SJCRH30 (cell line): ENCODE data around the gene APOC1. TPM values are rescaled to one million over a fixed set of nuclear protein-coding genes. Genes with fewer than 3 reads are reported as not detected.
"Not testable (repeated sequence)": the region's sequence is repeated elsewhere in the genome, so short reads cannot be mapped to it uniquely, and the experiment has no call there.

Experiments
- DNase-seq, 2 experiments: peaks; one replicate each; pipeline ENCODE4 v3.0.0-alpha.2; 2015 to 2020
- H3K27ac ChIP-seq: fragments of 250-450 bp; sonication (Bioruptor Pico); 2 replicates; pipeline ENCODE4 v1.5.1; 2020; ENCODE audit warnings: mild to moderate bottlenecking, moderate library complexity
- H3K27me3 ChIP-seq: fragments of 250-450 bp; sonication (Bioruptor Pico); 2 replicates; pipeline ENCODE4 v1.5.1; 2020; ENCODE audit warnings: mild to moderate bottlenecking, moderate library complexity
- H3K36me3 ChIP-seq: fragments of 250-450 bp; sonication (Bioruptor Pico); 2 replicates; pipeline ENCODE4 v1.5.1; 2020; ENCODE audit warnings: mild to moderate bottlenecking, moderate library complexity
- H3K4me1 ChIP-seq: fragments of 250-450 bp; sonication (Bioruptor Pico); 2 replicates; pipeline ENCODE4 v1.5.1; 2020; ENCODE audit warnings: mild to moderate bottlenecking, moderate library complexity
- H3K4me3 ChIP-seq: fragments of 250-450 bp; sonication (Bioruptor Pico); 2 replicates; pipeline ENCODE4 v1.5.1; 2020; ENCODE audit warnings: mild to moderate bottlenecking, moderate library complexity
- H3K9me3 ChIP-seq: fragments of 250-450 bp; sonication (Bioruptor Pico); replicated peaks from 2 replicates; pipeline ENCODE4 v1.5.1; 2020; ENCODE audit warnings: mild to moderate bottlenecking, moderate library complexity
- total RNA-seq: library from RNA; depleted of rRNA; stranded (reverse); fragments of >200 nt; shearing (Covaris generic); gene quantifications from 2 replicates; pipeline ENCODE4 v1.2.3, GENCODE V29; 2014; rRNA removed

APOC1 gene
- 18.3 and 22.9 TPM in 2 replicates for total RNA-seq

DNA sequence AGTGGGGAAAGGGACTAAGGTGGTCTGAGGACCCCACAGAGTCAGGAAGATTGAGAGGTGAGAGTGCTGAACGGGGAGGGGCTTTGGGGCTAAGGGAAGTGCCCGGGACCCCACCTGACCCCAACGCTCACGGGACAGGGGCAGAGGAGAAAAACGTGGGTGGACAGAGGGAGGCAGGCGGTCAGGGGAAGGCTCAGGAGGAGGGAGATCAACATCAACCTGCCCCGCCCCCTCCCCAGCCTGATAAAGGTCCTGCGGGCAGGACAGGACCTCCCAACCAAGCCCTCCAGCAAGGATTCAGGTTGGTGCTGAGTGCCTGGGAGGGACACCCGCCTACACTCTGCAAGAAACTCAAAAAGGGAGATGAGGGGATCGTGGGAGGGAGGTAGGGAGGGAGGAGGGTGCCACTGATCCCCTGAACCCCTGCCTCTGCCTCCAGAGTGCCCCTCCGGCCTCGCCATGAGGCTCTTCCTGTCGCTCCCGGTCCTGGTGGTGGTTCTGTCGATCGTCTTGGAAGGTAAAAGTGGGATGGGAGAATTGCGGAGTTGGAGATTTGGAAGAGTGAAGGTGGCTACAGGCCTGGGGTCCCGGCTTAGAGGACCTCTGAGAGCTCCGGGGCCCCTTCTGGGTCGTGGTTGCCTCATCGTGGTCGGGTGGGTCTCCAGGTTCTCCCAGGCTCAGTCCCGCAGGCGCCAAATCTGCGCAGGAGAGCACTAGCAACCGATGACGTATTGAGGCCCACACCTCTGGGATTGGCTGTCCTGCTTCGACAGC lies at the start of gene APOC1:
APOC1 (plus strand) TSS at position 176 of the 774 bp plus-strand sequence; CDS start at position 460, 284 bp downstream.
- H3K27me3 ChIP-seq, H3K36me3 ChIP-seq, H3K9me3 ChIP-seq: not testable (repeated sequence)
- peak within 1 kb of the TSS; percentile 12 for H3K27ac ChIP-seq
- DNase-seq: peak; percentile 78 to 88
- peaks cover 16% of the 10 kb centered on the region for H3K4me1 ChIP-seq
- peak within 1 kb of the TSS; percentile 57 for H3K4me3 ChIP-seq

DNA sequence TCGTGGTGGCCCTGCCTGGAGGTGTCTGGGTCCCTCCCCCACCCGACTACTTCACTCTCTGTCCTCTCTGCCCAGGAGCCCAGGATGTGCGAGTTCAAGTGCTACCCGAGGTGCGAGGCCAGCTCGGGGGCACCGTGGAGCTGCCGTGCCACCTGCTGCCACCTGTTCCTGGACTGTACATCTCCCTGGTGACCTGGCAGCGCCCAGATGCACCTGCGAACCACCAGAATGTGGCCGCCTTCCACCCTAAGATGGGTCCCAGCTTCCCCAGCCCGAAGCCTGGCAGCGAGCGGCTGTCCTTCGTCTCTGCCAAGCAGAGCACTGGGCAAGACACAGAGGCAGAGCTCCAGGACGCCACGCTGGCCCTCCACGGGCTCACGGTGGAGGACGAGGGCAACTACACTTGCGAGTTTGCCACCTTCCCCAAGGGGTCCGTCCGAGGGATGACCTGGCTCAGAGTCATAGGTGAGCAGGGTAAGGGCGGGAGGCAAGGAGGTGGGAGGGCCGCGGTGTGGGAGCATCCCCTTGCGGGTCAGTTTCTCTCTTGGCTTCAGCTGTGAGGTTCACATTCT lies 49.1 kb upstream of the APOC1 start:
- no peaks in the 10 kb centered on the region for H3K4me1 ChIP-seq

DNA sequence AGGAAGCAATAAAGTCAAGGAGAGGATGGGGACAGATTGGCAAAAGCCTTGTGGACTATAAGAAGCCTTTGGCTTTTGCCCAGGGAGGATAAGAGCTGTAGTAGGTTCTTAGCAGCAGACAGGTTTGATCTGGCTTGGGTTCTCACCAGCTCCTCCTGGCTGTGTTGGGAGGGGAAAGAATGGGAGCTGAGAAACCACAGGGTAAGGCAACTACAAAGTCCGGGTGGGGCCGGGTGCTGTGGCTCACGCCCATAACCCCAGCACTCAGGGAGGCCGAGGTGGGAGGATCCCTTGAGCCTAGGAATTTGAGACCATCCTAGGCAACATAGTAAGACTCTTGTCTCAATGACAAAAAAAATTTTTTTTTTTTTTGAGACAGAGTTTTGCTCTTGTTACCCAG lies 47.7 kb upstream of the APOC1 start:
- no peak overlapping the region for H3K4me3 ChIP-seq
- H3K9me3 ChIP-seq: no peaks in the 10 kb centered on the region
- no peak for DNase-seq
- no peak overlapping the region for H3K27ac ChIP-seq
- no peaks in the 10 kb centered on the region for H3K4me1 ChIP-seq
- no peaks in the 10 kb centered on the region for H3K27me3 ChIP-seq
- peaks cover 28% of the 10 kb centered on the region for H3K36me3 ChIP-seq

More for the DNA sequence above, 49.1 kb upstream of the APOC1 start:
- Histone ChIP-seq H3K36me3 (peaks cover 22% of the 10 kb centered on the region), H3K27me3 (no peaks in the 10 kb centered on the region), H3K9me3 (no peaks in the 10 kb centered on the region), H3K27ac (no peak overlapping the region), H3K4me3 (no peak overlapping the region)
- no peak for DNase-seq

DNA sequence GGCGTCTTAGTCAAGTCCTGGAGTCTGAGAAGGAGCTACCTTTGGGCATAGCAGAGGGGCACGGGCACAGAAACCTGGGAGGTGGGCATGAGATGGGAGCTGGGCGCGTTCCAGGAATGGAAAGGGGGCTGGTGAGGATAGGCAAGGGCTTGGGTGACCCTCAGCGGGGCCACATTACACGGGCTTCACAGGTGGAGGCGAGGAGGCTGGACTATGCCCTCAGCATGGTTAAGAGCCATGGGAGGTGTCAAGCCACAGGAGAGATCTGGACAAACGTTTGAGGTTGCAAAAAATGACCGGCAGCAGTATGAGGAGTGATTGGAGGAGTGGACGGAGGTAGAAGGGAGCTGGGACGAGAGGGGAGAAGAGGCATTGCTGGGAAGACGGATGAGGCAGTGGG lies 46.8 kb upstream of the APOC1 start:
- DNase-seq: no peak
- H3K27ac ChIP-seq: no peak overlapping the region
- no peaks in the 10 kb centered on the region for H3K27me3 ChIP-seq
- H3K4me1 ChIP-seq: no peaks in the 10 kb centered on the region
- H3K9me3 ChIP-seq: no peaks in the 10 kb centered on the region
- no peak overlapping the region for H3K4me3 ChIP-seq
- H3K36me3 ChIP-seq: peaks cover 32% of the 10 kb centered on the region

DNA sequence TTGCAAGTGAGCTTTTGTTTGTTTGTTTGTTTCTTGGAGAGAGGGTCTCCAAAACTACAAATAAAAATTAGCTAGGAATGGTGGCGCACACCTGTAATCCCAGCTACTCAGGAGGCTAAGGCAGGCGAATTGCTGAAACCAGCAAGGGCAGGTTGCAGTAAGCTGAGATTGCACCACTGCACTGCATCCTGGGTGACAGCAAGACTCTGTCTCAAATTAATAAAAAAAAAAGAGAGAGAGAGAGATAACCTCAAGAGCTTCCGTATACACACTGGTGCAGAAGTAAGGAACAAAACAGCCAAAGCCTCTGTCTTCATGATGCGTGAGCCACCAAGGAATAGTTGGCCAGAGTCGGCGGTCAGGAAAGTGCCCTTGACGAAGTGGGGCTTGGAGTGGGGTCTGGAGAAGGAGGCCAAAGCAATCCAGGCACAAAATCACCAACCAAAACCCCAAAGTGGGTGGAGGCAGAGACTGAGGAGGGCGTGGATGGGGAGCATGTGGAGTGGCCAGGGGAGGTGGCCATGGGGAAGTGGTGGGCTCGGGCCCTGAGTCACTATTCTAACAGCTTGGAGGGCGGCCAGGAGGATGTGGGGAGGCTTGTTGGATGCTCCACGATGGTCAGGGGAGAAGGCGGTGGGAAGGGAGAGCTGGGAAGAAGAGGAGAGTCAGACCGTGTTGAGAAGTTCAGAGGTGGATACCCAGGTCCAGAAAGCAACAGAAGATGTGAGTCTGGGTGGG lies 44.5 kb upstream of the APOC1 start:
- peak; percentile 39 to 46 for DNase-seq
- peaks cover 52% of the 10 kb centered on the region for H3K36me3 ChIP-seq
- no peak overlapping the region for H3K4me3 ChIP-seq
- no peak overlapping the region for H3K27ac ChIP-seq
- no peaks in the 10 kb centered on the region for H3K9me3 ChIP-seq
- H3K27me3 ChIP-seq: no peaks in the 10 kb centered on the region
- peaks cover 8% of the 10 kb centered on the region for H3K4me1 ChIP-seq

DNA sequence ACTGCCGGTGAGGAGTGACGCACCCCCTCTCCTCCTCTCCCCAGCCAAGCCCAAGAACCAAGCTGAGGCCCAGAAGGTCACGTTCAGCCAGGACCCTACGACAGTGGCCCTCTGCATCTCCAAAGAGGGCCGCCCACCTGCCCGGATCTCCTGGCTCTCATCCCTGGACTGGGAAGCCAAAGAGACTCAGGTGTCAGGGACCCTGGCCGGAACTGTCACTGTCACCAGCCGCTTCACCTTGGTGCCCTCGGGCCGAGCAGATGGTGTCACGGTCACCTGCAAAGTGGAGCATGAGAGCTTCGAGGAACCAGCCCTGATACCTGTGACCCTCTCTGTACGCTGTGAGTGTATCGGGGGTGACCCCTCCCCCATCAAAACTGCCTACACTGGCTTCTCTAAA lies 42.6 kb upstream of the APOC1 start:
- Histone ChIP-seq H3K4me1 (peaks cover 25% of the 10 kb centered on the region), H3K36me3 (peaks cover 49% of the 10 kb centered on the region)
- no peak for DNase-seq

DNA sequence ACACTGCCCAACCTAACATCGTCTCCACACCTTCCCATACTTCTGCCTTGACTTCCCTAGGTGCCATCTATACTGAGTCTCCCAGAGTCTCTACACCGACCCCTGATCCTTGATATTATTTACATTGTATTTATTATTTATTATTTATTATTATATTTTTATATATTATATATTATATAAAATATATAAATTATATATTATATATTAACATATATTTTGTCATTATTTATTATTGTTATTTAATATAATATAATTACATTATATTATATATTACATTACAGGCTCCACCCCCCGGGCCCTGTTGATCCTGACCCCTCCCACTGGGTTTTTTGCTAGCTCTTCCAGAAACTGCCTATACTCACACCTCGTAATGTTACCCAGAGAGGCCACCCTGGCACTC lies 41.7 kb upstream of the APOC1 start:
- peaks cover 33% of the 10 kb centered on the region for H3K4me1 ChIP-seq
- no peaks in the 10 kb centered on the region for H3K27me3 ChIP-seq
- H3K9me3 ChIP-seq: no peaks in the 10 kb centered on the region
- peaks cover 45% of the 10 kb centered on the region for H3K36me3 ChIP-seq
- no peak overlapping the region for H3K4me3 ChIP-seq
- no peak for DNase-seq
- H3K27ac ChIP-seq: no peak overlapping the region

More for the DNA sequence above, 42.6 kb upstream of the APOC1 start:
- H3K4me3 ChIP-seq: no peak overlapping the region
- no peaks in the 10 kb centered on the region for H3K27me3 ChIP-seq
- no peaks in the 10 kb centered on the region for H3K9me3 ChIP-seq
- H3K27ac ChIP-seq: no peak overlapping the region

DNA sequence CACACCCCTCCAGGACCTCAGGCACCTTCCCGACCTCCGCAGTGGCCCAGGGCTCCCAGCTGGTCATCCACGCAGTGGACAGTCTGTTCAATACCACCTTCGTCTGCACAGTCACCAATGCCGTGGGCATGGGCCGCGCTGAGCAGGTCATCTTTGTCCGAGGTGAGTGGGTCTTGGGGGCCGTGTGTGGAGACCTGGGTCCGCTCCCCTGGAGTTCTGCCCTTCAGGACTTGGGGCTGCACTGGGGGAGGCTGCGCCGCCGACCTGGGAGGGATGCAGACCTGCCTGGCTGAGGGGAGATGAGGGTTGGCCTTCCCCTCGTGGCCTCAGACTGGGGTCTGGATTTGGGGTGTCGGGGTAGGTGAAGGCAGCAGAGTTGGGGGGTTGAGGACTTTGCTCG lies 40.1 kb upstream of the APOC1 start:
- H3K27ac ChIP-seq: no peak overlapping the region
- peaks cover 33% of the 10 kb centered on the region for H3K4me1 ChIP-seq
- DNase-seq: no peak
- no peaks in the 10 kb centered on the region for H3K27me3 ChIP-seq
- no peak overlapping the region for H3K4me3 ChIP-seq
- H3K9me3 ChIP-seq: no peaks in the 10 kb centered on the region
- H3K36me3 ChIP-seq: peaks cover 45% of the 10 kb centered on the region

DNA sequence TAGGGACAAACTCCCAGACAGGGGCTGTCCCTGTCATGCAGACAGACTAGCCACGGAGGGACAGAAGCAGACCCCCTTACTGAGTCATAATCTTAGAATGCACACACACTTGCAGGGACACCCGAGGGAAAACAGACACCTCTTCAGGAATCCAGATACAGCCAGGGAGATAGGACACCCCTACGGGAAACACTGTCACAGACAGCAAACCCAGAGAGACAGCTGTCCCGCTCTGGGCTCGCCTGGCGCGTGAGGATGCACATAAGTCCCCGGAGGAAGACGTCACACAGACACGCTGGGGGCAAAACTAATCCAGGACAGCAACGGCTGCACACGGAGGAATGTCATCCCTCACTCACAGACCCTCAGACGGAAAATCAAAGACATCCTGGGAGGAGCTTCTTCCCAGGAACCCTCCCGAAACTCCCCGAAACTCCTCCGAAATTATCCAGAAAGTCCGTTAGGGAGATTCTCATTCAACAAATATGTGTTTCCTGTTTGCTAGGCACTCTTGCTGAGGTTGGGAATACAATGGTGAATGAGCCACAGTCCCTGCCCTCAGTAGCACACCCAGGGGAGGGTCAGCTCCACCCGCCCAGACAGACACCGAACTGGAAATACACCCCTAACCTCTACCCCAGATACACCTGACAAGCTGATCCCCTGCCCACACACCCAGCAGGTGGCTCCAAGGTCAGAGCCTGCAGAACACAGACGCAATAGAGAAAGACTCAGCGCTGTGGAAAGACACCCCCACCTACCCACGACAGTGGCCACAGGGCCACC lies 38.5 kb upstream of the APOC1 start:
- Histone ChIP-seq H3K27me3 (no peaks in the 10 kb centered on the region), H3K4me1 (peaks cover 33% of the 10 kb centered on the region), H3K9me3 (no peaks in the 10 kb centered on the region), H3K27ac (peak overlapping the region; percentile 45), H3K4me3 (no peak overlapping the region), H3K36me3 (peaks cover 44% of the 10 kb centered on the region)
- peak; percentile 66 to 73 for DNase-seq

DNA sequence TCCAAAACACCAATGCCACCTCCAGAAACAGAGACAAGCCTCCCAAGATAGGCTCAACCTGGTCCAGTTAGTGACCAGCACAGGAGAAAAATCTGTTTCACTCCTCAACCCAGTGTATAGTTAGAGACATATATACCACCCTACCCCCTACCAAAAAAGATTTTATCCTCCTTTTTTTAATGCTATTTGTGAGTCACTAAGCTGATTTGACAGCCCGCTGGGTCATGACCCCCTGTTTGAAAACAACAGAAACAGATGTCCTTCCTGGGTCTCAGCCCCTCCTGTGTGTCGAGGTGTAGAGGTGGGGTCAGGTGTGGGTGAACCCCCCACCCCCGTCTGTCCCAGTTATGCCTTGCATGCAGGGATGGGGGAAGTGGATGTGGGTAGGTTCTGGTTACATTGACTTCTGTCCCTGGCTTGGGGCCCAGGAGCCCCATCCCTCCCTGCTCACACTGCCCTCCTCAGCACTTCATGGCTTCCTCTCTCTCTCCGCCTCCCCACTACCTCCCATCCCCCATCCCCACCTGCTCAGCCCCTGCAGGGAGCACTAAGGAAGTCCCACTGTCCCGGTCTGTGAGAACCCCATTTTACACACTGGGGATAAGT lies 37.4 kb upstream of the APOC1 start:
- peaks cover 39% of the 10 kb centered on the region for H3K36me3 ChIP-seq
- H3K27me3 ChIP-seq: no peaks in the 10 kb centered on the region
- peak; percentile 39 to 57 for DNase-seq
- no peak overlapping the region for H3K4me3 ChIP-seq
- no peak overlapping the region; the same call in 1 of the 2 replicates for H3K27ac ChIP-seq
- H3K4me1 ChIP-seq: peaks cover 33% of the 10 kb centered on the region
- no peaks in the 10 kb centered on the region for H3K9me3 ChIP-seq

DNA sequence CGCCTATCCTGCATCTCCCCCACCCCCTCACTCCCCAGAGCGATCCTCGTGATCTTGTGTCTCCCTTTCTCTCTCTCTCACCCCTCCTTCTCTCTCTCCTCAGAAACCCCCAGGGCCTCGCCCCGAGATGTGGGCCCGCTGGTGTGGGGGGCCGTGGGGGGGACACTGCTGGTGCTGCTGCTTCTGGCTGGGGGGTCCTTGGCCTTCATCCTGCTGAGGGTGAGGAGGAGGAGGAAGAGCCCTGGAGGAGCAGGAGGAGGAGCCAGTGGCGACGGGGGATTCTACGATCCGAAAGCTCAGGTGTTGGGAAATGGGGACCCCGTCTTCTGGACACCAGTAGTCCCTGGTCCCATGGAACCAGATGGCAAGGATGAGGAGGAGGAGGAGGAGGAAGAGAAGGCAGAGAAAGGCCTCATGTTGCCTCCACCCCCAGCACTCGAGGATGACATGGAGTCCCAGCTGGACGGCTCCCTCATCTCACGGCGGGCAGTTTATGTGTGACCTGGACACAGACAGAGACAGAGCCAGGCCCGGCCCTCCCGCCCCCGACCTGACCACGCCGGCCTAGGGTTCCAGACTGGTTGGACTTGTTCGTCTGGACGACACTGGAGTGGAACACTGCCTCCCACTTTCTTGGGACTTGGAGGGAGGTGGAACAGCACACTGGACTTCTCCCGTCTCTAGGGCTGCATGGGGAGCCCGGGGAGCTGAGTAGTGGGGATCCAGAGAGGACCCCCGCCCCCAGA lies 36.1 kb upstream of the APOC1 start:
- H3K27ac ChIP-seq: no peak overlapping the region
- no peak overlapping the region for H3K4me3 ChIP-seq
- no peaks in the 10 kb centered on the region for H3K9me3 ChIP-seq
- H3K27me3 ChIP-seq: no peaks in the 10 kb centered on the region
- peaks cover 31% of the 10 kb centered on the region for H3K4me1 ChIP-seq
- no peak for DNase-seq
- H3K36me3 ChIP-seq: peaks cover 28% of the 10 kb centered on the region

DNA sequence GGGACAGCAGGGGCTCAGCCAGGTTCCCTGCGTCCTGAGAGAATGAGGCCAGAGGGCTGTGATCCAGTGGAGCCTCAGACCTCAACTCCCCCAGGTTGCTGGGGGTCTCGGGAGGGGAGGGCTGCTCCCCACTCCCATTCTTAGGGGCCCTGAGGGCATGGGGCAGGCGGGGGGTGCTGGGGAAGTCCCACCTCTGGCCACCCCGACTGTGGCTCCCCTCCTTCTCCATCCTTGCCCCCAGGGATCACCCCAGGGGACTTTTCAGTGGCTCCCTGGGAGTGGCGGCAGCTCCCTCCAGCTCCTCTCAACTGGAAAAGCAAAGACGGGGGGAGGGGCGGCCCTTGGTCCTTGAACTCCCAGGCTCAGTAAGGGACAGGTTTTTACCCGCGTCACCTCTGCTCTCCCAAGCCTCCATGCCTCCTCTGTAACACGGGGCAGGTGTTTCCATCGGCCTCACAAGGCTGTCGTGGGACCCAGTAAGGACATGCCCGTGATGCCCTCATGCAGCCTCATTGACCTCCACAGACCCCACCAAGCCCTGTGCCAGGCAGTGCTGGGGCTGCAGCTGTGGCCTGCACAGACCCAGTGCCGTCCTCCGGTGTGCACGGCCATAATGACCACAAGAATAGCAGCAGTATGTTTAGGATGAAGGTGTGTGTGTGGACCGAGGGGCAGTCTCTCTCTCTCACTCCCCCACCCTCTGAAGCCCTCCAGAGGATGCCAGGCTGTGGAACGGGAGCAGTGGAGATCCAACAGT lies 34.9 kb upstream of the APOC1 start:
- no peak for DNase-seq
- Histone ChIP-seq H3K27ac (no peak overlapping the region), H3K36me3 (peaks cover 18% of the 10 kb centered on the region), H3K4me3 (no peak overlapping the region), H3K4me1 (peaks cover 30% of the 10 kb centered on the region), H3K9me3 (no peaks in the 10 kb centered on the region), H3K27me3 (no peaks in the 10 kb centered on the region)

DNA sequence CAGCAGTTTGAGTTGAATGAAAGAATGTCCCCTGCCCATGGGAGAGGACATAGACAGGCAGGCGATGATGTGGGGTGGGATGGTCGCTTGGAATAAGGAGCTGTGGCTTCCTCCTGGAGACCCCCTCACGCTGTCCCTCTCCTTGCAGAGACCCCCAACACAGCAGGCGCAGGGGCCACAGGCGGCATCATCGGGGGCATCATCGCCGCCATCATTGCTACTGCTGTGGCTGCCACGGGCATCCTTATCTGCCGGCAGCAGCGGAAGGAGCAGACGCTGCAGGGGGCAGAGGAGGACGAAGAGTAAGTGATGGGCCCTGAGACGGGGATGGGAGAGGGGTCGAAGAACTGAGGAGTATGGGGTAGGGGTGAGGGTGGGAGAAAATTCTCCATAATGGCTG lies 32.3 kb upstream of the APOC1 start:
- Histone ChIP-seq H3K36me3 (peaks cover 9% of the 10 kb centered on the region), H3K9me3 (no peaks in the 10 kb centered on the region), H3K27ac (no peak overlapping the region), H3K4me3 (no peak overlapping the region), H3K4me1 (peaks cover 6% of the 10 kb centered on the region), H3K27me3 (no peaks in the 10 kb centered on the region)
- DNase-seq: no peak
